ENCODE results near the gene SELL.

Gene SELL

GRCh38 chr1:169711469-169712308 lies at the start of gene SELL:
SELL (minus strand) TSS chr1:169711620; CDS start chr1:169711498, 122 bp downstream.
- Histone ChIP-seq H3K9me3 (ENCODE audit: control insufficient read depth in 2 of 2, low read length in 2 of 2) (no peaks in the 10 kb centered on the region), H3K9ac (ENCODE audit: low read depth in 1 of 2, low read length in 2 of 2) (peak within 1 kb of the TSS in 1 of 2 donors; percentile 44), H3K36me3 (ENCODE audit: control insufficient read depth in 2 of 2, insufficient read depth in 2 of 2, low read length in 2 of 2) (no peaks in the 10 kb centered on the region), H3K4me1 (ENCODE audit: control insufficient read depth in 2 of 2, insufficient read depth in 2 of 2, low read length in 2 of 2) (peaks cover 0 to 4% of the 10 kb centered on the region in 2 donors), H3K4me3 (ENCODE audit: low read length in 2 of 2) (peak within 1 kb of the TSS; percentile 53 to 58), H3K27me3 (ENCODE audit: control insufficient read depth in 2 of 2, insufficient read depth in 2 of 2, low read length in 2 of 2) (no peaks in the 10 kb centered on the region), H3K27ac (ENCODE audit: low read depth in 2 of 2, low read length in 2 of 2) (no peak within 1 kb of the TSS)

- peaks cover 0 to 3% of the 10 kb centered on the region in 2 donors for H3K9me3 ChIP-seq (ENCODE audit: control insufficient read depth in 2 of 2, low read length in 2 of 2)
Measured at GRCh38 chr1:169759038-169759437, 47.6 kb upstream of the SELL start.

DNA sequence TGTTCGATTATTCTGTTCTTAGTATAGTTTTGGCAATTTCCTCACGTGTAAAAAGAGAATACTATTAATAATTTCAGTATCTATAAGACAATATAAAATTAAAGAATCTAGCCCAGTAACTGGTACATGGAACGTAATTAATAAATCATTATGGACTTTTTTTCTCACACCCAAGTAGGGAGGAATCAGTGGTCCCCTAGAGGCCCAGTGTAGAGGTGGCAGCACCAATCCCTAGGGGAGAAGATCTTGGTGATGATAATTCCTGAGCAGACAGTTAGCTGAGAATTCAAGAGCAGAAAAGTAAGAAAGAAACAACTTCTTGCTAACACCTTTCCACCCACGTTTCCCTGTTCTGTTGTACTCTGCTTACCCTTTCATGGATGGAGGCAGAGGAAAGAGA lies 42.1 kb upstream of the SELL start:
- H3K27me3 ChIP-seq (ENCODE audit: control insufficient read depth in 2 of 2, insufficient read depth in 2 of 2, low read length in 2 of 2) = no peaks in the 10 kb centered on the region
- H3K36me3 ChIP-seq (ENCODE audit: control insufficient read depth in 2 of 2, insufficient read depth in 2 of 2, low read length in 2 of 2) = no peaks in the 10 kb centered on the region
- H3K9me3 ChIP-seq (ENCODE audit: control insufficient read depth in 2 of 2, low read length in 2 of 2) = no peaks in the 10 kb centered on the region
- no peak overlapping the region for H3K9ac ChIP-seq (ENCODE audit: low read depth in 1 of 2, low read length in 2 of 2)
- H3K27ac ChIP-seq (ENCODE audit: low read depth in 2 of 2, low read length in 2 of 2) = no peak overlapping the region
- no peak overlapping the region for H3K4me3 ChIP-seq (ENCODE audit: low read length in 2 of 2)
- no peaks in the 10 kb centered on the region for H3K4me1 ChIP-seq (ENCODE audit: control insufficient read depth in 2 of 2, insufficient read depth in 2 of 2, low read length in 2 of 2)

More at GRCh38 chr1:169759038-169759437, 47.6 kb upstream of the SELL start:
- no peaks in the 10 kb centered on the region for H3K27me3 ChIP-seq (ENCODE audit: control insufficient read depth in 2 of 2, insufficient read depth in 2 of 2, low read length in 2 of 2)
- no peak overlapping the region for H3K4me3 ChIP-seq (ENCODE audit: low read length in 2 of 2)
- H3K36me3 ChIP-seq (ENCODE audit: control insufficient read depth in 2 of 2, insufficient read depth in 2 of 2, low read length in 2 of 2) = no peaks in the 10 kb centered on the region
- H3K4me1 ChIP-seq (ENCODE audit: control insufficient read depth in 2 of 2, insufficient read depth in 2 of 2, low read length in 2 of 2) = peaks cover 2 to 17% of the 10 kb centered on the region in 2 donors
- no peak overlapping the region for H3K9ac ChIP-seq (ENCODE audit: low read depth in 1 of 2, low read length in 2 of 2)
- no peak overlapping the region for H3K27ac ChIP-seq (ENCODE audit: low read depth in 2 of 2, low read length in 2 of 2)

GRCh38 chr1:169750041-169750440 lies 38.6 kb upstream of the SELL start:
- Histone ChIP-seq H3K36me3 (ENCODE audit: control insufficient read depth in 2 of 2, insufficient read depth in 2 of 2, low read length in 2 of 2) (no peaks in the 10 kb centered on the region), H3K4me3 (ENCODE audit: low read length in 2 of 2) (no peak overlapping the region), H3K9me3 (ENCODE audit: control insufficient read depth in 2 of 2, low read length in 2 of 2) (no peaks in the 10 kb centered on the region), H3K4me1 (ENCODE audit: control insufficient read depth in 2 of 2, insufficient read depth in 2 of 2, low read length in 2 of 2) (no peaks in the 10 kb centered on the region), H3K9ac (ENCODE audit: low read depth in 1 of 2, low read length in 2 of 2) (no peak overlapping the region), H3K27ac (ENCODE audit: low read depth in 2 of 2, low read length in 2 of 2) (no peak overlapping the region), H3K27me3 (ENCODE audit: control insufficient read depth in 2 of 2, insufficient read depth in 2 of 2, low read length in 2 of 2) (no peaks in the 10 kb centered on the region)

DNA sequence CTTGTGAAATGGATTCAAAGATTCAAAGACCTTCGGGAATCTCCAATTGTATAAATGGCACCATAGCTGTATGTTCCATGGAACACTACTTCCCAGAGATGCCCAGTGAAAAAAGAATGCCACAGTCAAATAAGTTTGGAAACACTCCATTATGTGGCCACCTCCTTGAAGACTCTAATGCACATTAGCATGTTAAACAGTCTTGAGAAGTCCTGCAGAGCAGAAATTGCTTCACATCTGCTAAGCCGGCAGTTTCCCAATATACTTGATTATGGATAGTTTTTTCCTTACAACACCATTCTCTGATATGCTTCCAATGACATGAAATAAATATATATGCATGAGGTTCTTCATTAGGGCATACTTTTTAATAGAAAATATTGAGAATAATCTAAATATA lies 35.1 kb upstream of the SELL start:
- H3K4me3 ChIP-seq (ENCODE audit: low read length in 2 of 2) = no peak overlapping the region
- H3K27ac ChIP-seq (ENCODE audit: low read depth in 2 of 2, low read length in 2 of 2) = no peak overlapping the region
- no peaks in the 10 kb centered on the region for H3K36me3 ChIP-seq (ENCODE audit: control insufficient read depth in 2 of 2, insufficient read depth in 2 of 2, low read length in 2 of 2)
- H3K9ac ChIP-seq (ENCODE audit: low read depth in 1 of 2, low read length in 2 of 2) = no peak overlapping the region
- no peaks in the 10 kb centered on the region for H3K4me1 ChIP-seq (ENCODE audit: control insufficient read depth in 2 of 2, insufficient read depth in 2 of 2, low read length in 2 of 2)
- H3K9me3 ChIP-seq (ENCODE audit: control insufficient read depth in 2 of 2, low read length in 2 of 2) = no peaks in the 10 kb centered on the region
- H3K27me3 ChIP-seq (ENCODE audit: control insufficient read depth in 2 of 2, insufficient read depth in 2 of 2, low read length in 2 of 2) = no peaks in the 10 kb centered on the region

DNA sequence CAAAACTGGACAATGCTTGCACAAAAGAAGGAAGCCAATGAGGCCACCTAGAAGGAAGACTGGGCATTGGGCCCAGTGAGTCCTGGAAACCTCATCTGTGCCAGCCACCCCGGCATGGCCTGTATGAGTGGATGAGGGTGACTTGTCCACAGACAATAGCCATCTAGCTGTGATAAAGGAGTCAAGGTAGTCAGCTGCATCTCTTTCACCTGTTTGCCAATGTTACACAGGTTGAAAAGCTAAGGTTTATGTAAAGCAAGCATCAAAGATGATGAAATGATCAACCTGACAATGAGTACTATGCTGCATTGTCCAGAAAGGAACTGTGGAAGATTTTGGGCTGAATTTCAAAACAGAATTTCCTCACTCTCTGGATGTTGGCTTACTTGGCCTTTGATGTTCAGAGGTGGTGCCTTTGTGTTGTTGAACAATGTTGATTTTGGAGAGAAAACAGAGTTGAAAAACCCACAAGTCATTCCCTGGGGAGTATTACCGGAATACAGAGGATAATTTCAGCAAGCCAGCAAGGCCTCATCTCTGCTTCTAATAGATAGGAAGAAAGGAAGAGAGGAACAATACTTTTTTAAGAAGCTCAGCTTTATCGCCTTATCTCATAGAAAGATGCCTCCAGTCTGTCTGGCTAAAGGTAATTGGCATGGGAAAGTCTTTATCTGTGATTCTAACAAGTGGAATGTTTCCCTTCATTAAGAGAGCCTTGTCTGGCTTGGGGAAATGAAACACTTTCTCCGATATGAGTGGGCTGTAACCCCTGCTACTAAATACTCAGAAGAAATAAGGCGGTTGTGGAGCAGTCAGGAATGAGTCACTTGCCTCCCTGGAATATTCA lies 33.8 kb upstream of the SELL start:
- H3K4me3 ChIP-seq (ENCODE audit: low read length in 2 of 2) = no peak overlapping the region
- H3K27me3 ChIP-seq (ENCODE audit: control insufficient read depth in 2 of 2, insufficient read depth in 2 of 2, low read length in 2 of 2) = no peaks in the 10 kb centered on the region
- H3K4me1 ChIP-seq (ENCODE audit: control insufficient read depth in 2 of 2, insufficient read depth in 2 of 2, low read length in 2 of 2) = no peaks in the 10 kb centered on the region
- H3K9ac ChIP-seq (ENCODE audit: low read depth in 1 of 2, low read length in 2 of 2) = no peak overlapping the region
- no peak overlapping the region for H3K27ac ChIP-seq (ENCODE audit: low read depth in 2 of 2, low read length in 2 of 2)
- no peaks in the 10 kb centered on the region for H3K36me3 ChIP-seq (ENCODE audit: control insufficient read depth in 2 of 2, insufficient read depth in 2 of 2, low read length in 2 of 2)
- H3K9me3 ChIP-seq (ENCODE audit: control insufficient read depth in 2 of 2, low read length in 2 of 2) = no peaks in the 10 kb centered on the region

DNA sequence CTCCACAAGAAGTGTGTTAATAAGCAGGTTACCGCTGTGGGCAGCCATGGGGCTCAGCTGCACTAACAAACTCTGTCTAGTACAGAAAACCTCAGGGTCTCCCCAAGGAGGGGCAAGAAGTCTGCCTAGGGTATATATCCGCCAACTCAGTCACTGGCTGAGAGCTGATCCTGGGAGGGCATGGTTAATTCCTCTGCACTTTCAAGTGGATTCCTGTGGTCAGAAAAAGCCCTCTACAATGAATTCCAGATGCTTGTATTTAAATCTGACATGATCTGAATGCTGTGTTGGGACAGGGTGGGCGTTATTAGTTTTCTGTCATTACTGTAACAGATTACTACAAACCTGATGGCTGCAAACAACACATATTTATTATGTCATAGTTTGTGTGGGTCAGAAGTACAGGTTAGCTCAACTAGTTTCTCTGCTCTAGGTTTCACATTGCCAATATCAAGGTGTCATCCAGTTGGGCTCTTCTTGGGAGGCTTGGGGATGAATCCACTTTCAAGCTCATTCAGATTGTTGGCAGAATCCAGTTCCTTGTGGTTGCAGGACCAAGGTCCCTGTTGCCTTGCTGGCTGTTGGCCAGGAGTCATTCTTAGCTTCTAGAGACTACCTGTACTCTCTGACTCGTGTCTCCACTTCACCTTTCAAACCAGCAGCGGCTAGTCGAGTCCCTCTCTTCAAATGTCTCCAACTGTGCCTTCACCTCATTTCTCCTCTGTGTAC lies 30.4 kb upstream of the SELL start:
- H3K4me3 ChIP-seq (ENCODE audit: low read length in 2 of 2) = no peak overlapping the region
- H3K36me3 ChIP-seq (ENCODE audit: control insufficient read depth in 2 of 2, insufficient read depth in 2 of 2, low read length in 2 of 2) = no peaks in the 10 kb centered on the region
- no peak overlapping the region for H3K27ac ChIP-seq (ENCODE audit: low read depth in 2 of 2, low read length in 2 of 2)
- H3K4me1 ChIP-seq (ENCODE audit: control insufficient read depth in 2 of 2, insufficient read depth in 2 of 2, low read length in 2 of 2) = no peaks in the 10 kb centered on the region
- no peaks in the 10 kb centered on the region for H3K9me3 ChIP-seq (ENCODE audit: control insufficient read depth in 2 of 2, low read length in 2 of 2)
- H3K9ac ChIP-seq (ENCODE audit: low read depth in 1 of 2, low read length in 2 of 2) = no peak overlapping the region
- H3K27me3 ChIP-seq (ENCODE audit: control insufficient read depth in 2 of 2, insufficient read depth in 2 of 2, low read length in 2 of 2) = no peaks in the 10 kb centered on the region

- H3K4me3 ChIP-seq (ENCODE audit: low read length in 2 of 2) = no peak overlapping the region
- H3K4me1 ChIP-seq (ENCODE audit: control insufficient read depth in 2 of 2, insufficient read depth in 2 of 2, low read length in 2 of 2) = no peaks in the 10 kb centered on the region
- no peak overlapping the region for H3K27ac ChIP-seq (ENCODE audit: low read depth in 2 of 2, low read length in 2 of 2)
- H3K36me3 ChIP-seq (ENCODE audit: control insufficient read depth in 2 of 2, insufficient read depth in 2 of 2, low read length in 2 of 2) = no peaks in the 10 kb centered on the region
- H3K27me3 ChIP-seq (ENCODE audit: control insufficient read depth in 2 of 2, insufficient read depth in 2 of 2, low read length in 2 of 2) = no peaks in the 10 kb centered on the region
- no peaks in the 10 kb centered on the region for H3K9me3 ChIP-seq (ENCODE audit: control insufficient read depth in 2 of 2, low read length in 2 of 2)
- no peak overlapping the region for H3K9ac ChIP-seq (ENCODE audit: low read depth in 1 of 2, low read length in 2 of 2)
Measured at GRCh38 chr1:169739980-169740379, 28.6 kb upstream of the SELL start.

GRCh38 chr1:169733924-169734323 lies 22.5 kb upstream of the SELL start, which contains the start of gene SELE:
SELE (minus strand) TSS chr1:169734079; CDS start chr1:169733612, 467 bp downstream.
- no peak within 1 kb of the TSS for H3K4me3 ChIP-seq (ENCODE audit: low read length in 2 of 2)
- H3K36me3 ChIP-seq (ENCODE audit: control insufficient read depth in 2 of 2, insufficient read depth in 2 of 2, low read length in 2 of 2) = no peaks in the 10 kb centered on the region
- no peak within 1 kb of the TSS for H3K9ac ChIP-seq (ENCODE audit: low read depth in 1 of 2, low read length in 2 of 2)
- H3K4me1 ChIP-seq (ENCODE audit: control insufficient read depth in 2 of 2, insufficient read depth in 2 of 2, low read length in 2 of 2) = no peaks in the 10 kb centered on the region
- no peaks in the 10 kb centered on the region for H3K9me3 ChIP-seq (ENCODE audit: control insufficient read depth in 2 of 2, low read length in 2 of 2)
- H3K27me3 ChIP-seq (ENCODE audit: control insufficient read depth in 2 of 2, insufficient read depth in 2 of 2, low read length in 2 of 2) = no peaks in the 10 kb centered on the region
- H3K27ac ChIP-seq (ENCODE audit: low read depth in 2 of 2, low read length in 2 of 2) = no peak within 1 kb of the TSS
